H1 (cell line): ENCODE measurements around the gene HAGH. TPM values are rescaled to one million over a fixed set of nuclear protein-coding genes. Genes with fewer than 3 reads are reported as not detected.

Experiments used
- BCL11A ChIP-seq, 2 experiments: IDR thresholded peaks; one replicate each; pipeline ENCODE4 v1.6.1; 2011; ENCODE audit warnings: low read depth in 2 of 2, low read length in 2 of 2, mild to moderate bottlenecking in 2 of 2
- BRCA1 ChIP-seq: IDR thresholded peaks from 2 replicates; pipeline ENCODE4 v1.6.1; 2012; ENCODE audit warnings: low read depth, low read length, improper control_type of control experiment
- FOSL1 ChIP-seq: IDR thresholded peaks from 2 replicates; pipeline ENCODE4 v1.6.1; 2011; ENCODE audit warnings: mild to moderate bottlenecking, low read depth, low read length, moderate library complexity; ENCODE audit not compliant: insufficient read depth
- RXRA ChIP-seq: IDR thresholded peaks from 2 replicates; pipeline ENCODE4 v1.6.1; 2011; ENCODE audit warnings: low read depth, mild to moderate bottlenecking, low read length, moderate library complexity; ENCODE audit not compliant: insufficient read depth
- TBP ChIP-seq: IDR thresholded peaks from 2 replicates; pipeline ENCODE4 v1.6.1; 2011; ENCODE audit warnings: low read depth, low read length, improper control_type of control experiment
- ZNF274 ChIP-seq: IDR thresholded peaks from 2 replicates; pipeline ENCODE4 v1.7.0; 2012; ENCODE audit warnings: low read length, borderline replicate concordance; ENCODE audit errors: extremely low read depth
- polyA plus RNA-seq, 7 experiments: library from polyadenylated mRNA; depleted of rRNA in 3 of 7; stranded (reverse) in 5 of 7; unstranded in 2 of 7; fragments of >200 nt in 5 of 7; fragments of 200-250 nt in 2 of 7; gene quantifications; 1 replicate in 5 of 7; 2 replicates in 1 of 7; 4 replicates in 1 of 7; pipeline versions ENCODE4 v1.2.1 to v1.2.3, GENCODE V29; 2011 to 2013; ENCODE audit warnings: missing spikeins in 2 of 7, mixed read lengths in 2 of 7
- total RNA-seq: library from RNA; stranded (reverse); fragmentation: NEBNext Ultra II Directional; extraction: Animal tissue kit (Norgen Biotek cat#: 25700); gene quantifications from 2 replicates; pipeline ENCODE4 v1.2.1, GENCODE V29; 2021

HAGH gene
- total and polyA plus RNA-seq, 2 of the 8 experiments (the other 6 are each of a cell fraction or from before 2014, with no cell fraction given), result 28.7 to 40.6 TPM

- TF ChIP-seq FOSL1, result no peak
- no peak for TF ChIP-seq BRCA1
- TF ChIP-seq BCL11A (IDR thresholded peaks at IDR 0.05; ENCODE audit: low read depth in 2 of 2, low read length in 2 of 2), result no peak
- TF ChIP-seq TBP, result no peak
- no peak for TF ChIP-seq RXRA
- no peak for TF ChIP-seq ZNF274
Measured at GRCh38 chr16:1818873-1819525, 7.6 kb downstream of the HAGH start (continued).
